NCI-H146 treated with DMSO at 0.1 percent for 48 hours (cell line): Measurements from ENCODE around the gene MGP.

Experiments used
- DNase-seq: peaks from one replicate; lab custom pipeline; 2025; ENCODE audit not compliant: unreplicated experiment; lab: John Stamatoyannopoulos, UW

Gene MGP

GRCh38 chr12:14833336-14833735 lies 52.3 kb downstream of the MGP start:
- DNase-seq, result no peak
